H1 (cell line): ENCODE data around the gene TDP1. TPM values are rescaled to one million over a fixed set of nuclear protein-coding genes. Genes with fewer than 3 reads are reported as not detected.

Experiments
- CTCF ChIA-PET: fragments of 300-600 bp; sonication (Branson Sonifier 250); formaldehyde crosslinking; loops from one replicate; lab custom pipeline; 2021; ENCODE audit not compliant: partially characterized antibody; lab: Charles Lee
- POLR2A ChIA-PET: fragments of 300-600 bp; sonication (Branson Sonifier 250); formaldehyde crosslinking; loops from one replicate; lab custom pipeline; 2021; ENCODE audit warnings: inconsistent platforms; ENCODE audit not compliant: partially characterized antibody; lab: Charles Lee
- DNase-seq, 2 experiments: peaks; one replicate each; pipeline versions ENCODE4 v3.0.0 to v3.0.0-alpha.2; 2010 to 2022; ENCODE audit warnings: low spot score in 2 of 2, low read depth in 1 of 2, mixed read lengths in 1 of 2
- FAIRE-seq: peaks from 2 replicates; lab custom pipeline; 2011; peaks lifted over from hg19 to GRCh38; lab: Jason Lieb, UNC
- H2AFZ ChIP-seq: 2 replicates; pipeline ENCODE4 v1.8.1; 2012; ENCODE audit warnings: low read length, inconsistent platforms
- H2AK5ac ChIP-seq: 2 replicates; pipeline ENCODE4 v1.6.1; 2013; ENCODE audit warnings: low read depth, low read length
- H2BK120ac ChIP-seq: replicated peaks from 2 replicates; pipeline ENCODE3; 2013; ENCODE audit warnings: low read depth, low read length, inconsistent platforms
- H2BK12ac ChIP-seq: 2 replicates; pipeline ENCODE4 v1.6.1; 2013; ENCODE audit warnings: low read depth, low read length
- H2BK15ac ChIP-seq: 2 replicates; pipeline ENCODE4 v1.6.1; 2013; ENCODE audit warnings: low read length
- H2BK20ac ChIP-seq: 2 replicates; pipeline ENCODE4 v1.6.1; 2013; ENCODE audit warnings: low read length
- H2BK5ac ChIP-seq: 2 replicates; pipeline ENCODE4 v1.6.1; 2013; ENCODE audit warnings: low read depth, low read length
- H3K14ac ChIP-seq: 2 replicates; pipeline ENCODE4 v1.6.1; 2013; ENCODE audit warnings: inconsistent platforms; ENCODE audit not compliant: insufficient read length
- H3K18ac ChIP-seq: 2 replicates; pipeline ENCODE4 v1.6.1; 2013; ENCODE audit warnings: low read length; ENCODE audit errors: extremely low read depth
- H3K23ac ChIP-seq: 2 replicates; pipeline ENCODE4 v1.6.1; 2013; ENCODE audit warnings: inconsistent platforms; ENCODE audit not compliant: insufficient read length
- H3K23me2 ChIP-seq: 2 replicates; pipeline ENCODE4 v1.6.1; 2013; ENCODE audit warnings: low read depth, low read length
- H3K27ac ChIP-seq: 2 replicates; pipeline ENCODE4 v1.6.1; 2011; ENCODE audit warnings: low read depth, low read length, inconsistent platforms
- H3K27me3 ChIP-seq, 4 experiments: replicated peaks in 1 of 4; 1 replicate in 1 of 4; 2 replicates in 3 of 4; pipeline versions ENCODE4 v1.6.1 to v1.8.1; 2011 to 2013; ENCODE audit warnings: low read length in 3 of 4, mild to moderate bottlenecking in 3 of 4, inconsistent platforms in 2 of 4, mixed read lengths in 2 of 4, moderate library complexity in 1 of 4; ENCODE audit not compliant: control insufficient read depth in 3 of 4, insufficient read depth in 3 of 4; ENCODE audit errors: extremely low read depth in 1 of 4
- H3K36me3 ChIP-seq, 4 experiments: 2 replicates each; pipeline versions ENCODE4 v1.6.1 to v1.8.1; 2011 to 2013; ENCODE audit warnings: mild to moderate bottlenecking in 4 of 4, low read length in 3 of 4, moderate library complexity in 2 of 4, control low read depth in 1 of 4, inconsistent platforms in 1 of 4; ENCODE audit not compliant: insufficient read depth in 4 of 4, control insufficient read depth in 2 of 4
- H3K4ac ChIP-seq: replicated peaks from 2 replicates; pipeline ENCODE3; 2013; ENCODE audit warnings: low read length, low read depth, mixed read lengths, inconsistent platforms; ENCODE audit not compliant: insufficient read length
- H3K4me1 ChIP-seq, 4 experiments: replicated peaks in 1 of 4; 1 replicate in 1 of 4; 2 replicates in 3 of 4; pipeline versions ENCODE4 v1.6.1 to v1.8.1; 2011 to 2013; ENCODE audit warnings: low read length in 3 of 4, inconsistent platforms in 2 of 4, mixed read lengths in 1 of 4; ENCODE audit not compliant: insufficient read depth in 4 of 4, control insufficient read depth in 3 of 4
- H3K4me2 ChIP-seq, 2 experiments: 2 replicates each; pipeline versions ENCODE4 v1.6.1 to v1.8.1; 2011 to 2013; ENCODE audit warnings: low read depth in 2 of 2, low read length in 2 of 2, control low read depth in 1 of 2, inconsistent platforms in 1 of 2, mild to moderate bottlenecking in 1 of 2; ENCODE audit not compliant: insufficient read depth in 1 of 2
- H3K4me3 ChIP-seq, 4 experiments: fragments of 200-600, 300-600 bp in 1 of 4; sonication (generic), shearing (Covaris generic), sonication (Bioruptor Twin) in 1 of 4; 2 replicates each; pipeline versions ENCODE4 v1.5.1 to v1.8.1; 2011 to 2016; ENCODE audit warnings: low read length in 4 of 4, low read depth in 3 of 4, control low read depth in 2 of 4, inconsistent platforms in 2 of 4, mild to moderate bottlenecking in 2 of 4, mixed read lengths in 1 of 4, moderate library complexity in 1 of 4; ENCODE audit not compliant: insufficient read depth in 2 of 4; ENCODE audit errors: extremely low read depth in 1 of 4
- H3K56ac ChIP-seq: replicated peaks from 2 replicates; pipeline ENCODE3; 2013; ENCODE audit warnings: low read depth, mild to moderate bottlenecking, mixed read lengths, low read length, inconsistent platforms; ENCODE audit not compliant: insufficient read length
- H3K79me1 ChIP-seq: 2 replicates; pipeline ENCODE4 v1.6.1; 2013; ENCODE audit warnings: low read depth, low read length, control low read depth
- H3K79me2 ChIP-seq, 2 experiments: 2 replicates each; pipeline versions ENCODE4 v1.6.1 to v1.8.1; 2012 to 2013; ENCODE audit warnings: low read length in 2 of 2, mild to moderate bottlenecking in 2 of 2, inconsistent platforms in 1 of 2; ENCODE audit not compliant: insufficient read depth in 2 of 2, control insufficient read depth in 1 of 2
- H3K9ac ChIP-seq, 4 experiments: replicated peaks in 1 of 4; 1 replicate in 1 of 4; 2 replicates in 3 of 4; pipeline versions ENCODE4 v1.6.1 to v1.8.1; 2011 to 2013; ENCODE audit warnings: low read depth in 3 of 4, low read length in 3 of 4, control low read depth in 2 of 4, mild to moderate bottlenecking in 2 of 4, moderate library complexity in 2 of 4, inconsistent platforms in 1 of 4; ENCODE audit errors: extremely low read depth in 1 of 4
- H3K9me3 ChIP-seq, 2 experiments: 2 replicates each; pipeline versions ENCODE4 v1.6.1 to v1.8.1; 2012 to 2013; ENCODE audit warnings: mild to moderate bottlenecking in 2 of 2, moderate library complexity in 2 of 2, control low read depth in 1 of 2, inconsistent platforms in 1 of 2, low read depth in 1 of 2, low read length in 1 of 2, mixed read lengths in 1 of 2; ENCODE audit not compliant: insufficient read depth in 2 of 2
- H4K20me1 ChIP-seq, 2 experiments: replicated peaks in 1 of 2; 2 replicates each; pipeline versions ENCODE3 to v1.8.1; 2011 to 2013; ENCODE audit warnings: inconsistent platforms in 2 of 2, low read length in 2 of 2, mild to moderate bottlenecking in 1 of 2; ENCODE audit not compliant: insufficient read depth in 2 of 2, control insufficient read depth in 1 of 2
- H4K5ac ChIP-seq: 2 replicates; pipeline ENCODE4 v1.6.1; 2013; ENCODE audit warnings: low read length, low read depth, mixed read lengths, inconsistent platforms; ENCODE audit not compliant: insufficient read length
- H4K8ac ChIP-seq: 2 replicates; pipeline ENCODE4 v1.8.0; 2013; ENCODE audit warnings: mild to moderate bottlenecking, moderate library complexity, low read length, inconsistent platforms; ENCODE audit not compliant: insufficient read depth; ENCODE audit errors: extremely low read depth
- H4K91ac ChIP-seq: replicated peaks from 2 replicates; pipeline ENCODE3; 2013; ENCODE audit warnings: low read length, mixed read lengths, inconsistent platforms; ENCODE audit not compliant: insufficient read length
- CBX8 ChIP-seq: fragments of 300-800, 300-1000 bp; sonication (generic); IDR thresholded peaks from 2 replicates; pipeline ENCODE4 v1.7.1; 2016; ENCODE audit warnings: low read depth, low read length, borderline replicate concordance
- GABPA ChIP-seq: IDR thresholded peaks from 2 replicates; pipeline ENCODE4 v1.6.1; 2011; ENCODE audit warnings: mild to moderate bottlenecking, low read length, moderate library complexity, borderline replicate concordance; ENCODE audit not compliant: insufficient read depth
- RBBP5 ChIP-seq: IDR thresholded peaks from 2 replicates; pipeline ENCODE4 v1.7.1; 2012; ENCODE audit warnings: low read depth, mild to moderate bottlenecking, inconsistent platforms, low read length, moderate library complexity, borderline replicate concordance
- SP1 ChIP-seq: IDR thresholded peaks from 2 replicates; pipeline ENCODE4 v1.6.1; 2011; ENCODE audit warnings: low read depth, low read length
- WGBS, 2 experiments: shearing (Covaris generic) in 1 of 2; methylation state at CpG; one replicate each; pipeline versions ENCODE4 v1.1.6 to v1.1.7; 2013 to 2015; ENCODE audit warnings: low lambda C conversion rate in 2 of 2, mixed read lengths in 2 of 2, inconsistent platforms in 1 of 2, low coverage in 1 of 2, missing lambda C conversion rate in 1 of 2; ENCODE audit not compliant: insufficient replicate concordance in 2 of 2, insufficient coverage in 1 of 2, insufficient read length in 1 of 2; ENCODE audit errors: extremely low coverage in 1 of 2, missing lambda C conversion rate in 1 of 2; 5-methylcytosine and 5-hydroxymethylcytosine counted together
- polyA plus RNA-seq, 7 experiments: library from polyadenylated mRNA; depleted of rRNA in 3 of 7; stranded (reverse) in 5 of 7; unstranded in 2 of 7; fragments of >200 nt in 5 of 7; fragments of 200-250 nt in 2 of 7; gene quantifications; 1 replicate in 5 of 7; 2 replicates in 1 of 7; 4 replicates in 1 of 7; pipeline versions ENCODE4 v1.2.1 to v1.2.3, GENCODE V29; 2011 to 2013; ENCODE audit warnings: missing spikeins in 2 of 7, mixed read lengths in 2 of 7
- total RNA-seq: library from RNA; stranded (reverse); fragmentation: NEBNext Ultra II Directional; extraction: Animal tissue kit (Norgen Biotek cat#: 25700); gene quantifications from 2 replicates; pipeline ENCODE4 v1.2.1, GENCODE V29; 2021
- TF ChIP-seq, protein P1 (sequence below): IDR thresholded peaks from 2 replicates; pipeline ENCODE4 v1.6.1; 2011; ENCODE audit warnings: low read length, improper control_type of control experiment

The TDP1 gene
- total and polyA plus RNA-seq, 2 of the 8 experiments (the other 6 are each of a cell fraction or from before 2014, with no cell fraction given) = 32.2 to 69.9 TPM

- Histone ChIP-seq H4K91ac (no peak overlapping the region), H3K27me3 (no peaks in the 10 kb centered on the region), H3K79me2 (no peaks in the 10 kb centered on the region), H2BK20ac (no peak overlapping the region), H3K4me1 (no peaks in the 10 kb centered on the region), H3K36me3 (peaks cover 0 to 6% (median 3%) of the 10 kb centered on the region in 4 experiments; a peak in 6 of 8 replicates), H3K4ac (no peak overlapping the region), H3K14ac (no peak overlapping the region), H3K79me1 (no peaks in the 10 kb centered on the region), H3K9me3 (no peaks in the 10 kb centered on the region), H2AK5ac (no peak overlapping the region), H2BK120ac (no peak overlapping the region), H3K23me2 (no peaks in the 10 kb centered on the region), H3K23ac (no peak overlapping the region), H3K4me3 (no peak overlapping the region), H3K9ac (no peak overlapping the region), H2BK12ac (no peak overlapping the region), H2BK5ac (no peak overlapping the region), H4K5ac (no peak overlapping the region), H4K8ac (no peak overlapping the region), H3K27ac (no peak overlapping the region), H2BK15ac (no peak overlapping the region), H3K18ac (no peak overlapping the region), H4K20me1 (peaks cover 2% of the 10 kb centered on the region in 2 experiments), H2AFZ (no peak overlapping the region), H3K4me2 (no peak overlapping the region), H3K56ac (no peak overlapping the region)
- FAIRE-seq = no peak
- ChIA-PET CTCF (interaction anchor here (1.4 kb wide), 1 partner anchor 31 kb away, joined by 3 read pairs; no protein-coding TSS in a partner anchor), POLR2A (no interaction called here)
- TF ChIP-seq CBX8 (no peak), SP1 (no peak), GABPA (no peak), RBBP5 (no peak)
- TF ChIP-seq, protein P1, sequence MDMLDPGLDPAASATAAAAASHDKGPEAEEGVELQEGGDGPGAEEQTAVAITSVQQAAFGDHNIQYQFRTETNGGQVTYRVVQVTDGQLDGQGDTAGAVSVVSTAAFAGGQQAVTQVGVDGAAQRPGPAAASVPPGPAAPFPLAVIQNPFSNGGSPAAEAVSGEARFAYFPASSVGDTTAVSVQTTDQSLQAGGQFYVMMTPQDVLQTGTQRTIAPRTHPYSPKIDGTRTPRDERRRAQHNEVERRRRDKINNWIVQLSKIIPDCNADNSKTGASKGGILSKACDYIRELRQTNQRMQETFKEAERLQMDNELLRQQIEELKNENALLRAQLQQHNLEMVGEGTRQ = no peak
- DNase-seq = no peak
- 82% methylated on average over 6 of the region's 6 CpGs; no CpG with 5 or more reads in 1 of the 2 experiments for WGBS, 2 experiments
These were observed 48.0 kb downstream of the TDP1 start for GRCh38 chr14:90003526-90004307.
